Measurements from ENCODE around the gene LHX6.

LHX6 gene

DNA sequence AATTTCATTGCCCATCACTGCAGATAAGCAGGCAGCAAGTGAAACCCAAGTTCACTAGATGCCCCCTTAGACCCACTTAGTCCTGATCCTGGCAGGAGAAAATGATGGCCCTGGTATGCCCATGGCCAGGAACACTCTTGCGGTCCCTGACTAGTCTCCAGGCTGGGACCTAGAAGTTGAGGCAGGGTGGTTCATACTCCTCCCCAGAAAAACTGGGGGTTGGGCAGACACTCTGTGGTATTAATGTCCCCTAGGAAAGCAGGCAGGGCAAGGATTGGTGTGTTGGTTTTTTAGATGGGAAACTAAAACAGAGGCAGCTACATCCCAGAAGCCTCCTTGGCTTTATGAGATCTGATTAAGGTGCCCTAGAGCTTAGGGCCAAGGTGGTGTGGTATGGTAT is 13.1 kb downstream of the LHX6 start:
- FAIRE-seq = no peak

DNA sequence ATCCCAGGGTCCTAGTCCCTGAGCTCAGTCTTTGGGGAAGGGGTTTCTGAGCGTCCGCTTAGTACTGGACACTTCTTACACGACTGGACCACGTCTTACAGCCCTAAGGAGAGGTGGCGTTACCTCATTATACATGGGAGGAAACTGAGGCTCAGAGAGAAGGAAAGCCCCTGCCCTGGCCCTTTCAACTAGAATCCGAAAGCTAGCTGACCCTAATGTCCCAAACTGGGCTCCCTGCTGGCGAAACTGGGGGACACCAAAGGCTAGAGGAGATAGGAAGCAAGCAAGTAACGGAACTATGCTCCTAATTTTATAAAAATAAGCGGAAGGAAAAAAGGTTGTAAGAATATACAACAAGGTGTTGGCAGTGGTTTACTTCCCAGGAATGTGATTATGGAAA is 14.2 kb downstream of the LHX6 start:
- FAIRE-seq = no peak

DNA sequence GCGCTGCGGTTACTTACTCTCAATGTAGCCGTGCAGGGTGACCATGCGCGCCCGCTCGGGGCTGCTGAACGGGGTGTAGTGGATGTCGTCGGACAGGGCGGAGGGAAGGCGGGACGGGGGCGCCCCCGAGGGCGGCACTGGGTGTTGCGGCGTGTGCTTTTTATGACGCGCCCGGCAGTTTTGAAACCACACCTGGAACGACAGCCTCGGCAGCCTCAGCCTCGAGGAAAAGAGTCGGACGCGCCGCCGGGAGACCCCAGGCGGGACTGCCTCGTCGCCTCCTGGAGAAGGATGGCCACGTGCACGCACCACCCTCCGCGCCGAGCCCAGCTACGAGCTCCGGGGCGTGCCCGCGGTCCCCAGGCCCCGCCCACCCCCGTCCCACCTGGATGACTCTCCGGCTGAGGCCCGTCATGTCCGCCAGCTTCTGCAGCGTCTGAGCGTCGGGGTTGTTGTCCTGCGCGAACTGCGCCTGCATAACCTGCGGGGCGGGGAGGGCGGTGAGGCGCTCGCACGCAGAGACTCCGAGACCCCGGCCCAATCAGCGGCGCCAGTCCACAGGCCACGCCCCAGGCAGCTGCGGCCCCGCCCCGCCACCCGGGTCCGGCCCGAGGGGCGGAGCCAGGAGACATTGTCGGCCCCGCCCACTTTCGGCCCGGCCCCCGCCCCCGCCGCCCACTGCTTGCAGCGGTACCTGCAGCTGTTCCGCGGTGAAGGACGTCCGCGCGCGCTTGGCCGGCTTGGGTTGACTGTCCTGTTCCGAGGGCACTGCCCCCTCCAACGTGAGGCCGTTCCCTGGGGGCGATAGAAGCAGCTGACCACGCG is 15.0 kb downstream of the LHX6 start:
- no peak for FAIRE-seq

DNA sequence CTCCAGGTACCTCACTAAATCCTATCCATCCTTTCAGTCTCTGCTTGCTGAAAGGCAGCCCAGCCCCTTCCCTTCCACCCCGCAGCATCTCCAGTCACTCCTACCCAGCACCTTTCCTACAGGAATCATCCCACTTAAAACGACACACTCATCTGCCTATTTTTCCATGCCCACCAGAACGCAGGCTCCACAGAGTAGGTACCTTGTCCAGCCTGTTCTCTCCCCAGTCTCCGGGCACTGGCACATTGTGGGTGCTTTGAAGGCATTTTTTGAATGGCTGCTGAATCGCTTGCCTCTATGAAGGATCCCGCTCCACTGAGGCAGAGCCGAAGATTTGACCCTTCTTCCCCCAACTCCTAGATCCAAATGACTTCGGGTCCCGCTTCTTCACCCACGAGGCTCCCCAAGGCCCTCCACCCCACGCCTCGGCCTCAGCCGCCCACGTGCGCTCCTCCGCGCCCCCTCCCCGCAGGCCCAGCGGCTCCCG is 15.6 kb downstream of the LHX6 start:
- FAIRE-seq = no peak

DNA sequence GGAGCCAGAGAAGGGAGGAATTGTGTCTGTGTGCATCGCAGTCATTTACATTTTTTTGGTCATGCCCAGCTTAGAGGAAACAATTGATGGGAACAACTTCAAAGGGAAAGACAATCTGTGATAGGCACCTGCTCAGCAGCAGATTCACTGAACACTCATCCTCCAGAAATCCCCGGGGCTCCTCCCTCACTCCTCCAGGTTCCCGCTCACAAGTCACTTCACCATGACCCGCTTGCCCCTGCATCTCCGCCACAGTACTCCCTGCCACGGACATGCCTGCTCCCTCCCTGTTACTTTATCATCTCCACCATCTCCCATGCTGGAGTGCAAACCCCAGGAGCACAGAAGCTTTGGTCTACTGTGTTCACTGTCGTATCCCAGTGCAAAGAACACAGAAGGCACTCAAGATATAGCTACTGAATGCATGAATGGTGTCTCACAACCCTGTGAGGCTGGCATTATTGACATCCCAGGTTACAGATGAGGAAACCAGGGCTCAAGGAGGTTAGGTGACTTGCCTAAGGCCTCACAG is 16.2 kb downstream of the LHX6 start:
- no peak for FAIRE-seq

DNA sequence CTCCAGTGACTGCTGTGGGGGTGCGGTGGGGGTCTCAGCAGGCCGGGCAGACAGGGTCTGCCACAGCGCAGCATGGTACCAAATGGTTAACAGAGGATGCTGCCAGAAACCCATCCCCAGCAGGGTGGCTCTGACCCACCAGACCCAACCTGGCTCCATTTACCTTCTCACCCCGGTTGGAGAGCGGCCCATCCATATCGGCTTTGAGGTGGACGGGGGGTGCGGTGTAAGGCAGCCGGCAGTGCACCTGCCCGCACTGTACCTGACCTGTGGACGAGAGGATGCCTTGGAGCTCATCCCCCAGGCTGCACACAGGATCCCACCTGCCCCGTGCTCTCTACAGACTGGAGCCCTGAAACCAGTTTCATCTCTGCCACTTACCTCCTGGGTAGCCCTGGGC is 19.3 kb downstream of the LHX6 start:
- no peak for FAIRE-seq

DNA sequence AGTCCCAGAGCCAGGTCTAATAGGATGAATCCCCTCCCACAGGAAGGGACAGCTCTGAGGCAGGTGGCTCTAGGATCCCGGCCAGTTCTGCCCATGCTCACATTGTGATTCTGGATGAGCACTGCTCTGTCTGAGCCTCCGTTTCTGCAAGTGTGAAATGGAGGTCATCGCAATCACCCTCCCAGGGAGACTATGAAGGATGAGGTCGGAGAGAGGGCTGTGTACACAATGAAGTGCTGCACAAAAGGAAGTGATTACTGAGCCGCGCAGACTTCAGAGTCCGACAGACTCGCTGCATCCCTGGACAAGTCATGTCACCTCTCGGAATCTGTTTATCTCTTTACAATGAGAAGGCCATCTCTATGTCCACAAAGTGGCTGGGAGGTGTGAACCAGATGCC is 21.7 kb downstream of the LHX6 start:
- FAIRE-seq = no peak

DNA sequence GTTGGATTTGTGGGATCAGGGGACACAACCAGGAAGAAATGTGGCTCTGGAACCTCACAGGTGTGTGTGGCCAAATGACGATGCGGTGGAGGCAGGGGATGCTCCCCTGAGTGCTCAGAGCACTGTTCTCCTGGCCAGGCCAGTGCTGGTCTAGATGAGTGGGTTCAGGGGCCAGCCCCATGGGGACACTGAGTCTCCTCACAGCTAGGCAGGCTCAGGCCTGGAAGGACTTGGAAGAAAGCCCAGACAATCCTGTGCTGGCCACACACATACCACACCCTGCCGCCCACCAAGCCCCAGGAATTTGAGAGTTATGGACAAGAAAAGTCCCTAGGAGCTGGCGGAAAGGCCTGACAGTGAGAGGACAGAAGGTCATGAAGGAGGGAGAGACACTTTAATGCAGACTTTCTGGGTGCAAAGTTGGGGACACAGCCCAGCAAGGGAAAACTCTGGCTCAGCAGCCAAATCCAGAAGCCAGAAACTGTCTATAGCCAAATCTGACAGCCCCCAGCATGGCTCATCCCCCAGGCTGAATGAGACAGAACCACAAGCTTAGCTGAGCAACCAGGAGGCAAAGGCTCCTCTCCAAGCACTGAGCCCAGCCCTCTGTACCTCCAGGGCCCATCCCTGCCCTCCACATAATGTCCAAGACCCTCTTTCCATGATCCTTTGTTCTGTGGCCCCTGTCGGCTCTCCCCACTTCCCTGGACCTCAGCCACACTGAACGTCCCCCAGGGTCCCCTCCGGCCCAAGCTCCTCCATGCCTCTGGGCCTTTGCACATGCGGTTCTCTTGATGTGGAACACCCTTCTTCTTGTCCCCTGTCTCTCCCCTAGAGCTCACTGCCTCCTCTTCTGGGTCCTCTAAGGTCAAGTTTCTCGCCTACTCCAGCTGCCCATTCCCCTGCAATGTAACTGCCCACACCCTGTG is 22.4 kb downstream of the LHX6 start:
- FAIRE-seq = no peak

DNA sequence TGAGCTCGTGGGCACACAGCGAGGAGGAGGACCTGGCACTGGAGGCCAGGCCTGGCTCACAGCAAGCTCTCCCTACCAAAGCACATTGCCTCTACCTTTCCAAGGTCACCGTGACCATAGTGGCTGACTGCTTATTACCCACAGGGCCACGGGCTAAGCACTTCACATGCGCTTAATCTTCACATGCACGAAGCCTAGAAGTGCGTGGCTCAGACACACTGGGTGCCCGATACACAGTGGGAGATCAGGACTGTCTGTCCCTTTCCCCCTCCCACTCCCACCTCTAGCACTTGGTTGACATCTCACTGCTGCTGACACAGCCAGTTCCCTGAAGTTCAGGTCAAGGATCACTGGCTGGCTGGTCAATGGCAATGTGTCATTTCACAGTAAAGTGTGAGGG is 23.6 kb downstream of the LHX6 start:
- no peak for FAIRE-seq

DNA sequence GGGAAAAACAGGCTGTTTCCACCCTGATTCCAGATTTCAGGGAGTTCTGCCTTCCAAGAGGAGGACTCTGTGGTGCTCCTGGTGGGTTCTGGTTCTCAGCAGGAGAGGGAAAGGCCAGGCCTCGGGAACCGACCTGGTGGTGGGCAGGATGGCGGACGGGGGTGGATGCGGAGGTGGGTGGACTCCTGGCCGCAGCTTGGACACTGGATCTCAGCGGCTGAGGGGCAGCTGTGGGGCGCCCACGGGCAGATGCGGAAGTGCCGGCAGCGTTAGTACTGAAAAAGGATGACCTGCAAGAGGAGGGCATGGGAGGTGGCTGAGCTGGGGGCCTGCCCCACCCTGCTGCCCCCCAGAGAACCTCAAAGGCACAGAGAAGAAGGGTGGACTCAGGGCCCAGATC is 24.3 kb downstream of the LHX6 start:
- no peak for FAIRE-seq

DNA sequence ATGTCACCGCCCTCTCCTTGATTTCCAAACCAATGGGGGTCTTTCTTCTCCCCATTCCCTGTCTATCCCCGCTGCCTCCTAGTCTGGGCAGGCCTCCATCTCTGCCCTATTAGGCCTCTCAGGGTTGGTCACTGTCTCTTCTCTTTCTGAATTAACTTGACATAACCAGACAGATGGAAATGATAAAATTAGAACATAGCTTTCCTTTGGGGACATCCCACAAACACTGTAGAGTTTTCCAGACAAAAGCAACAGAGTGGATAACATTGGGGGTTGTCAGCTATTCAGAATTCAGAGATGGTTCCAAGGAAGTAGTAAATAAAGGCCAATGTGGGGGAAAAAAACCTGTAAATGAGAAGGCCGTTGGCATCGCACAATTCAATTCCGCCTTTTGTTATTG is 24.7 kb downstream of the LHX6 start:
- no peak for FAIRE-seq

DNA sequence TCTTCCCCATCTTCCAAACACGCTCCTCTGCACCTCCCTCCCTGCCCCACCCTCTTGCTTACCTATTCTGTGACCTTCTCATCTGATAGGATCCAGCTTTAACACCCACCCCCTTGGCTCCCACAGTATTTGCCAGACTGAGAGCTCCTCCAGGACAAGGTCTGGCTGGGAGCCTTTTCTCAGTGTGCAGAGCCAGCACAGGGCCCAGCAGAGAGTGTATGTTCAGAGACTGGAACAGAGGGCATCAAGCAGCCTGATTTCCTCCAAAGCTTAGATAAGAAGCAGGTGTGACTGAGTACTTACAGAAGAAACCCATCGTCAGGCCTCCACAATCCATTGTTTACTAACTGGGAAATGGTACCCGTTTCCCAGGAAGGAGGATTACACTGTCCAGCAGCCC is 26.6 kb downstream of the LHX6 start:
- no peak for FAIRE-seq

DNA sequence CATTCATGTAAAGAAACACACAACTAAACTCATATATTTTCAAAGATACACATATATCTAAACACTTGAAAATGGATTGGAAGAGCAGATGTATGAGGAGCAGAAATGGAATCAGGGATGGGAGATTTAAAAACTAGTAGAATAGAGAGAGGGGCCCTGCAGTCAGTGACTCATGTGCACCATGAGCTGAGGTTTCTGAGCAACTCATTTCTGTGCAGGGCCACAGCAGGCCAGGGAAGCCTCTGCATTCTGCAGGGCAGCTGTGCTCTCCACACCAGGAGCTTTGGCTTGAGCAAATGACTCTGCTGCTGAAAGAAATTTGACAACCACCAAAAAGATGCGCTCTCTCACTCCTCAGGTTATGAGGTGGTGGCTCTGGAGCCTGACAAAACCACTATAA is 27.1 kb downstream of the LHX6 start:
- FAIRE-seq = no peak

DNA sequence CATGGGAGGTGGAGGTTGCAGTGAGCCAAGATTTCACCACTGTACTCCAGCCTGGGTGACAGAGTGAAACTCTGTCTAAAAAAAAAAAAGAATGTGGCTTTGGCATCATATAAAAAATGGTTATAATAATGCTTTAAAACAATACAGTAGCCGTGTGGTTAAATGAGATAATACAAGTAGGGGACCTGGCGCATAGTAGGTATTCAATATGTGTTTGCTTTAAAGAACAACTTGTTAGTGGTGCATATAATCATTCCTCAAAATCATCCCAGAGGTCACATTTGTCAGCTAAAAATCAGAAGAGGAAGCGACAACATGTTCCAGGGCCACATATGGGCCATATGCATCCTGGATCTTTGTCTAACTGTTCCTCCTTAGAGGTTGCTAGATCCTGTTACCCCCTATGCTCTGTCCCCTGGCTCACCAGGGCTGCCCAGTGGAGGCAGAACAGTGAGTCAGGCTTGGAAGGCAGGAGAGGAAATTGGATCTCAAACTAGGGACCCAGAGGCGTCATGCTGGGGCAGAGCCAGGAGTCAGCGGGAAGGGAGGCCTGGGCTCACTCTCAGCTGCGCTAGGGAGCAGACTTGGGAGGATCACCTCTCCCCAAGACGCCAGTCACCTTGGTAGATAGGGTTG is 27.7 kb downstream of the LHX6 start:
- FAIRE-seq = no peak

DNA sequence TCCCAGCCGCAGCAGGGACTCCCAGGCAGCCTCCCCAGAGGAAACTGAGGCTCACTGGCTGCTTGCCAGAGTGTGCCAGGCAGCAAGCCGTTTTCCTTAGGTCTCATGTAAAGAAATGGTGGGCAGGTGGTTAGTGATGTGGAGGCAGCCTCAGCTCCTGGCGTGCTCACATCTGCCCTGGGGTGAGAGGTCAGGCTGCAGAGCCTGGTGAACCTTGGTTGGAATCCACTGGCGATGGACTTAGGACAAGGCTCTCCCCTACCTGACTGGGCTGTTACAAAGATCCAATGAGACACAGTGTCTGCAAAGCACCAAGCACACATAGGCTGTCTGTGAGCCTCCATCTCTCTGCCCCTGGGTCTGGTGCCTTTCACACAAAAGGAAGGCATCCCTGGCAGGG is 30.9 kb downstream of the LHX6 start:
- FAIRE-seq = no peak

DNA sequence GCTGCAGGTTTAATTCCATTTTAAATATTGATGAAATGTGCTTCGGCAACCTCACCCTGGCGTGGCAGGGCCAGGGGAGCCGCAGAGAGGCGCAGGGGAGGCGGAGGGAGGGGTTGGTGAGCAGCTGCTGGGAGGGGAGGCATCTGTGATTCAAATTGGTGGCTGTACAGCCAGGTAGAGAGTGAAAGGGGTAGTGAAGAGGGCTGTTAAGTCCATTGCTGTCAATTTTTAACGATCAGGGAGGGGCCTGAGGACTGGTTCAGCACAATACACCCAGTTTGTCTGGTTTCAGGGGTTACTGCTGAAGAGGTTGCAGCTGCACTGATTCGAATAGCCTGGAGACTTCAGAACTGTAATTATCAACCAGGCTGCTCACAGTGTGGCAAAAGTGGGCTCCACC is 31.3 kb downstream of the LHX6 start:
- FAIRE-seq = no peak

DNA sequence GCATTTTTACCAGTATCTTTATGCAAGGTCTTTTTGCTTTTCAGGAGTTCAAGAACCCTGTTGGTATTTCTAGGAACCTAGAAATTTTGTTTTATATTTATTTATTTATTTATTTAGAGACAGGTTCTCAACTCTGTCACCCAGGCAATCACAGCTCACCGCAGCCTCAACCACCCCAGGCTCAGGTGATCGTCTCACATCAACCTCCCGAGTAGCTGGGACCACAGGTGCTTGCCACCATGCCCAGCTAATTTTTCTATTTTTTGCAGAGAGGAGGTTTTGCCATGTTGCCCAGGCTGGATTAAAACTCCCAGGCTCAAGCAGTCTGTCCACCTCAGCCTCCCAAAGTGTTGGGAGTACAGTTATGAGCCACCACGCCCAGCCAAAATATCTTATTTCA is 32.9 kb downstream of the LHX6 start:
- FAIRE-seq = no peak

DNA sequence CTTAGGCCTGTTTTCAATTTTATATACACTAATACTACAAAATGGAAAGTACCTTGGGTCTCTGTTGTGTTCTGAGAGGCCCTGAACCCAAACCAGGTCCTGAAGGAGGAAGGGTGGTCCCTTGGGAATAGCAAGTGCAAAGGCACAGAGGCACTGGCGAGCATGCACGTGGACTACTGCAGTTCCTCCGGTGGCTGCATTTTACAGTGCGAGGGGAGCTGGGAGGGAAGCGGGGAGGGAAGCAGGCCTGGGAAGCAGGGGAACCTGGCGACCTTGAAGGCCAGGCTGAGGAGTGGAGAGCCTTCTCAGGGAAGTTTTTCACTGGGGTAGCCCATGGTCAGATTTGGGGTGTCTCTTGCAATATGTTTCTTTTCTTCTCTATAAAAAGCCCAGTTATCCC is 35.1 kb downstream of the LHX6 start:
- no peak for FAIRE-seq

DNA sequence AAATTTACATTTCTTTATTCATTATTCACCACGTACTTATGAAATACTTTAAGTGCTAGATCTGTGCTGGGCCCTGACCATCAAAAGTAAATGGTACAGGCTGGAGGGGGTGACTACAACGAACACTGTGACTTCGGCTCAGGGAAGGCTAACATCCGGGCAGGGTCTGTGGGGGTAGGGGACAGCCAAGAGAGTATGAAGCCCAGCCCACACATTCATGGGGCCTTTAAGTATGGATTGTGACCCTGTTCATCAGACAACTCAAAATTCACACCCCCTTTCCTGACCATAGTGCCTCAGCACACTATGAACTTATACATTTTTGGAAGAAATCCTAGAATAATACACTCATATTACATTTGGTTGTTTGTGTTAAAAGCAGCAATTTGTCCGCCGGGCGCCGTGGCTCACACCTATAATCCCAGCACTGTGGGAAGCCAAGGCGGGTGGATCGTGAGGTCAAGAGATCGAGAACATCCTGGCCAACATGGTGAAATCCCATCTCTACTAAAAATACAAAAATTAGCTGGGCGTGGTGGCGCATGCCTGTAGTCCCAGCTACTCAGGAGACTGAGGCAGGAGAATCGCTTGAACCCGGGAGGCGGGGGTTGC is 35.7 kb downstream of the LHX6 start:
- FAIRE-seq = no peak

DNA sequence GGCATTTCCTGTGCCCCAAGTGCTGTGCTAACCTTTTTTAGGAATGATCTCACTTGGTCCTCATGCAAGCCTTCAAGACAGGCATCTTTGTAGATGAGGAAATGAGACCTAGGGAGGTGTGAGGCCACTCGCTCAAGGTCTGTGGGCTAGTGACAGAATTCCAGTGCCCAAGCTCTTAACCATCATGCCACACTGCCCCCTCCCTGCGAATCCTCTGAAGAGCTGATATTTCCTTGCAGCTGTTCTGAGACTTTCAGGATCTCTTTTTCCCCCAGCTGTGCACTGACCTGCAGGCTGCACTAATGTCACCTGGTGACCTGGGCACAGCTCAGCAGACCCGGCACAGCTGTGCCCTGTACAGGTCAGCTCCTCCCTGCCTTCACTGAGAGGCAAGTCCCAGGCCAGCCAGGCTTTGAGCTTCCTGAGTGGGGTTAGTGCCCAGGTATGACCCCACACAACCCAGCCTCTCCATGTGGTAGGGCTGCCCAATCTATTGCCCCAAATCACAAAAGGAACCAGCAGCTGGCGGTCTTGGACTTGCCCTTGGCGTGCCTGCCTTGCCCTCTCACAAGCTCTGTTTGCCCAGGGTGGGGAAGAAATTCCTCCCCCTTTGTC is 36.4 kb downstream of the LHX6 start:
- FAIRE-seq = no peak

DNA sequence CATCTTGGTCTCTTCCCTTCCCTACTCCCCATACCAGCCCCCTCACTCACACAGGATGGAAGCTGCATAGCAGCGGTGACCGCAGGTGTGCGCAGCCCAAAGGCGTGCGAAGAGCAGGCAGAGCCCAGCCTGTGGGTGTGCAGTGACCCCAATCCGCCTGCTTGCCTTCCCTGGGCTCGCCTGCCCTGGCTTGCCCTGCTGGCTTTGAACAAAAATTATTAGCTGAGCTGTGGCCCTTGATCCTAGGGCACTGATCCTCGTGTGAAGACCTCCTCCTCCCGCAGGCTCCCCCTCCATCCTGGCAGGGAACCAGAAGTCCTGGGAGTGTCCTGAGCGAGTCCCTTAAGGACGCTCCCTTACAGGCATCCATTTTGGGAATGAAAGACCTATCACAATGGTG is 37.2 kb downstream of the LHX6 start:
- FAIRE-seq = no peak

DNA sequence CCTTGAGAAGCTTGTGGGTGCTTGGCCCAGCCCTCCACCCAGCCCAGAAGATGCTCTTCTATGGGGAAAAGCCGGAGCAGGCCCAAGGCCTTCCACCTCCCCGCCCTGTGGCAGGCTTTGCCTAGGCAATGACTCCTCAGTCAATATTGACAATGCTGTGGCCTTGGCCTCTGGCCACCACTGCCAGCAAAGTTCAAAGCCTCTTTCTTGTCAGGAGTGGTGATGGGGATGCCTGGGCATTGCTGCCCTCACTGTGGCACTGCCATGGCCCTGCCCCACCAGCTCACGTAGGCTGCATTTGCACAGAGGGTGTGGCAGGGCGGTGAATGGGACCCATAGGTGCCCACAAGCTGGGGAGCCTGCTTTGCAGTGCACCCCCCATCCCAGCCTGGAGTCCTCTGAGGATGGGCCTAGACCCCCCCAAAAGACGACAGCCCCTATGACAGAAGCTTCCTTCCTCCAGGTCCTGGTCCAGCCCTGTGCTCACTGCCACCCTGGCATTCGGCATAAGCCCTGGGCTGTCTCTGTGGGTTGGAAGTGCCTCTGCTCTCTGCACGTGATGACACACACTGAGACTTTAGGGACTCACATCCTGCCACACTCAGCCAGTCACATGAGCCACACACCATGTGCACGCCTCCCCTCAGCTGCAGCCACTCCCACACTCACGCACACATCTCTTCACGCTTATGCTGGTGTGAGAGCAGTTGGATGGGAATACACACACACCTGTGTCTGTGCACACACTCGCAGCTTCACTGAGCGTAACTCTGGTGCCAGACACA is 38.0 kb downstream of the LHX6 start:
- no peak for FAIRE-seq

Data from islet of Langerhans (tissue), 1 donor.